A673 (cell line): ENCODE measurements around the gene HDAC7. TPM values are rescaled to one million over a fixed set of nuclear protein-coding genes. Genes with fewer than 3 reads are reported as not detected.

Source experiments
- BruUV-seq: library from RNA; stranded (reverse); fragments of 400-500 nt; replicated peaks from 2 replicates; lab custom pipeline; 2021; lab: Mats Ljungman, UMichigan
- CTCF ChIA-PET: fragments of 300-600 bp; sonication (Branson Sonifier 250); formaldehyde crosslinking; loops from one replicate; lab custom pipeline; 2022; ENCODE audit warnings: antibody characterized with exemption; lab: Charles Lee
- POLR2A ChIA-PET: fragments of 300-600 bp; sonication (Branson Sonifier 250); formaldehyde crosslinking; loops from one replicate; lab custom pipeline; 2022; ENCODE audit warnings: antibody characterized with exemption; ENCODE audit not compliant: low non-redundant PET; lab: Charles Lee
- DNase-seq: peaks from one replicate; pipeline ENCODE4 v3.0.0-alpha.2; 2015; ENCODE audit warnings: low spot score
- H3K27ac ChIP-seq: fragments of 200-600 bp; sonication (generic); 2 replicates; pipeline ENCODE4 v1.5.1; 2016; ENCODE audit warnings: mixed run types, low read depth, mild to moderate bottlenecking, mixed read lengths, antibody characterized with exemption, low read length; ENCODE audit not compliant: poor library complexity, severe bottlenecking
- H3K27me3 ChIP-seq: fragments of 200-600 bp; sonication (generic); replicated peaks from 2 replicates; pipeline ENCODE4 v1.6.1; 2017; ENCODE audit warnings: mixed run types, low read depth, mild to moderate bottlenecking, mixed read lengths, antibody characterized with exemption, low read length; ENCODE audit not compliant: insufficient read depth, poor library complexity
- H3K36me3 ChIP-seq: fragments of 200-600 bp; sonication (generic); 2 replicates; pipeline ENCODE4 v1.6.1; 2016; ENCODE audit warnings: mixed run types, mild to moderate bottlenecking, mixed read lengths, antibody characterized with exemption, low read length; ENCODE audit not compliant: insufficient read depth, poor library complexity, severe bottlenecking
- H3K4me1 ChIP-seq: fragments of 200-600 bp; sonication (generic); 2 replicates; pipeline ENCODE4 v1.6.1; 2017; ENCODE audit warnings: mixed run types, mild to moderate bottlenecking, mixed read lengths, antibody characterized with exemption, low read length; ENCODE audit not compliant: insufficient read depth, poor library complexity, severe bottlenecking
- H3K4me3 ChIP-seq: fragments of 200-600 bp; sonication (generic); 2 replicates; pipeline ENCODE4 v1.5.1; 2016; ENCODE audit warnings: low read depth, mixed run types, mild to moderate bottlenecking, mixed read lengths, low read length; ENCODE audit not compliant: poor library complexity, severe bottlenecking
- H3K9me3 ChIP-seq: fragments of 200-600 bp; sonication (generic); 2 replicates; pipeline ENCODE4 v1.6.1; 2016; ENCODE audit warnings: mixed run types, low read depth, mild to moderate bottlenecking, mixed read lengths, antibody characterized with exemption, low read length; ENCODE audit not compliant: poor library complexity, severe bottlenecking
- EZH2 ChIP-seq: fragments of 200-600 bp; sonication (generic); IDR thresholded peaks from 2 replicates; pipeline ENCODE4 v1.6.1; 2017; ENCODE audit warnings: borderline replicate concordance, low read depth, mild to moderate bottlenecking, mixed read lengths, antibody characterized with exemption, low read length; ENCODE audit not compliant: poor library complexity, severe bottlenecking
- intact Hi-C: fragments of 100-400 bp; cut with micrococcal nuclease; formaldehyde crosslinking; loops from one replicate; pipeline ENCODE4 v1.10.0; 2022; ENCODE audit not compliant: unreplicated experiment
- total RNA-seq: library from RNA; stranded (reverse); gene quantifications from 2 replicates; pipeline ENCODE4 v1.2.3, GENCODE V29; 2021
- TF ChIP-seq, protein P1 (sequence below): fragments of 300-800, 200-600 bp; sonication (generic); conservative IDR thresholded peaks from 2 replicates; pipeline ENCODE4 v1.5.1; 2017; ENCODE audit warnings: low read depth, mild to moderate bottlenecking, antibody characterized with exemption, low read length, moderate library complexity, mixed read lengths

The HDAC7 gene
- total RNA-seq, 1 experiment from 2014 or later = 58.9 TPM

DNA sequence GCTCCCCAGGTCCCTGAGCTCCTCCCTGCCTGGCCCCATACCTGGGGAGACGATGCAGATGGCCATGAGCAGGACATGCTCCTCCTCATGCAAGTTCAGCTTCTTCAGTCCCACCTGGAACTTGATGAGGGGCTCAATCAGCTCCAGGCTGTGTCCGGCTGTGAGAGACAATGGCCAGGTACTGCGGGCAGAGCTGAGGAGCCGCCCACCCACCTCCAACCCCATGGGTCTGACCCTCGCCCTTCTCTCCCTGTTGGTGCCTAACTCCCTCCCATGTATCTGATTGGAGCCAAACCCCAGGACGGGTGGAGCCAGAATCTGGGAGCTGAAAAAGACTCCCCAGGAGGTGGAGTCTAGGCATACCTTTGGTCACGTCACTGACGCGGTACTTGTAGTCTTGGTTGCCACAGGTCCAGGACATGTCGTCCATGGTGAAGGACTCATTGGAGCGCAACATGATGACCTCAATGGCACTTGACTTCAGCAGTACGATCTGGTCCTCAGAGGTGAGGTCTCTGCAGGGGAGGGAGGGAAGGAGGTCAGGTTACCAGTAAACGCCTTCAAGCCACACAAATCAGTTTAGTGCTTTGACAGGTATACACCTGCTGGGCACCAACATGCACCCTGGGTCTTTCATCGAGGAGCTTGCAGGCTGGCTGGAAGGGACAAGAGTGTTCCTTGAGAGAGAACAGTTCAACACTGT, 26.7 kb upstream of the HDAC7 start:
- no peaks in the 10 kb centered on the region for H3K4me1 ChIP-seq
- no peaks in the 10 kb centered on the region for H3K36me3 ChIP-seq
- BruUV-seq = no TSS peak
- H3K27ac ChIP-seq = no peak overlapping the region
- intact Hi-C loops = no loop called here
- CTCF ChIA-PET = interaction anchor here (0.5 kb wide), 1 partner anchor 8 kb away, joined by 3 read pairs; no protein-coding TSS in a partner anchor
- DNase-seq = no peak
- TF ChIP-seq EZH2 = no peak
- TF ChIP-seq, protein P1, sequence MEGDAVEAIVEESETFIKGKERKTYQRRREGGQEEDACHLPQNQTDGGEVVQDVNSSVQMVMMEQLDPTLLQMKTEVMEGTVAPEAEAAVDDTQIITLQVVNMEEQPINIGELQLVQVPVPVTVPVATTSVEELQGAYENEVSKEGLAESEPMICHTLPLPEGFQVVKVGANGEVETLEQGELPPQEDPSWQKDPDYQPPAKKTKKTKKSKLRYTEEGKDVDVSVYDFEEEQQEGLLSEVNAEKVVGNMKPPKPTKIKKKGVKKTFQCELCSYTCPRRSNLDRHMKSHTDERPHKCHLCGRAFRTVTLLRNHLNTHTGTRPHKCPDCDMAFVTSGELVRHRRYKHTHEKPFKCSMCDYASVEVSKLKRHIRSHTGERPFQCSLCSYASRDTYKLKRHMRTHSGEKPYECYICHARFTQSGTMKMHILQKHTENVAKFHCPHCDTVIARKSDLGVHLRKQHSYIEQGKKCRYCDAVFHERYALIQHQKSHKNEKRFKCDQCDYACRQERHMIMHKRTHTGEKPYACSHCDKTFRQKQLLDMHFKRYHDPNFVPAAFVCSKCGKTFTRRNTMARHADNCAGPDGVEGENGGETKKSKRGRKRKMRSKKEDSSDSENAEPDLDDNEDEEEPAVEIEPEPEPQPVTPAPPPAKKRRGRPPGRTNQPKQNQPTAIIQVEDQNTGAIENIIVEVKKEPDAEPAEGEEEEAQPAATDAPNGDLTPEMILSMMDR = no peak
- no peaks in the 10 kb centered on the region for H3K27me3 ChIP-seq
- POLR2A ChIA-PET = no interaction called here
- no peak overlapping the region for H3K4me3 ChIP-seq
- H3K9me3 ChIP-seq = no peaks in the 10 kb centered on the region

DNA sequence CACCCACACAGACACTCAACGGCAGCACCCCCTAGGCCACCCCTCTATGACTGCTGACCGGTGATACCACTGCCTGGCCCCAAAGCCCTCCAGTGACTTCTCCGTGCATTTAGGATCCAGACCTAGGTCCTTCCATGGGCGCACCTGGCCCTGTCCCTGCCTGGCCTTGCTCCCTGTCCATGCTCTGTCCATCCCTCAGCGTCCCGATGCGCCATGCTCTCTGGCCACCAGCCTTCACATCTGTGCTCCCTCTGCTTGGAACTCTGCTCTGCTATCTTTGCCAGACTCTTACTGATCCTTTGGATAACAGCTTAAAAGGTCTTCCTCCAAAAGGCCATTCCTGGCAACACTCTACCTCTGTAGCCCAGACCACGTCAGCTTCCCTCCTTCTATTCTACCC, 25.4 kb upstream of the HDAC7 start:
- Histone ChIP-seq H3K27ac (no peak overlapping the region), H3K36me3 (no peaks in the 10 kb centered on the region), H3K4me1 (no peaks in the 10 kb centered on the region), H3K9me3 (no peaks in the 10 kb centered on the region), H3K4me3 (no peak overlapping the region), H3K27me3 (no peaks in the 10 kb centered on the region)
- intact Hi-C loops = no loop called here
- no peak for DNase-seq
- TF ChIP-seq, protein P1 = no peak
- TF ChIP-seq EZH2 = no peak
- BruUV-seq = no TSS peak
- POLR2A ChIA-PET = no interaction called here
- CTCF ChIA-PET = no interaction called here

DNA sequence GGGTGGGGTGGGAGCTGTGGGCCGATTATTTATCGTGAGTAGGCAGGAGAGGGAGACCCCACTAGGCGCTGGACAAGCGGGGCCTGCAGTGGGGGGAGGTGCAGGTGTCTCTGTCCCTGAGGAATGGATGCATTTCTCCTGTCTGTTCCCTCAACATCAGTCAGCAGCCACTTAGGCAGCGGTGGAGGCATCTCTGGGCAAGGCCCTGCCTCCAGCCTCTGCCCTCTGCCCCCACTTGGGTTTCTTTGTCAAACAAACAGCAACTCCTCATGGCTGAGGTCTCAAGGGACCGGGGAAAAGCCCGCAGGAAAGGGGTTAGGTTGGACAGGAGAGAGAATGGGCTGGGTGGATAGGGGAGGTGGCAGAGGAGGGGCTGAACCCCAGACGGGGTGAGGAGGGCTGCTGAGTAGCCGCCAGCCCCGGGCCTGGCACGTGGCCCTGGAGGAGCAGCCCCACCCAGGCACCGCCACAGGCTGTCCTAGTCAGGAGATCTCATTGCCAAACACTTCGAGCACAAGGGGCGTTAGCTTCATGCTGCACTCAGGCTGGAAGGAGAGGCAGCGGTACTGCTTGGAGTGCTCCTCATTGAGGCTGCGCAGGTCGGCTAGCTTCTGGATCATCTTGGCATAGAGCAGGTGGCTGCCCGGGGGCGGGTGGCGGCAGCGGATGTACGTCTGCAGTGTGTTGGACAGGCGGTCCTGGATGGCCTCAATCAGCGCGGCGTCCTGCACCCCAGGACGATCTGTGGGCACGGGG, 24.7 kb upstream of the HDAC7 start:
- H3K27ac ChIP-seq = no peak overlapping the region
- no peak overlapping the region for H3K4me3 ChIP-seq
- no peak for TF ChIP-seq EZH2
- TF ChIP-seq, protein P1 = no peak
- intact Hi-C loops = no loop called here
- no peaks in the 10 kb centered on the region for H3K36me3 ChIP-seq
- BruUV-seq = no TSS peak
- CTCF ChIA-PET = no interaction called here
- no peaks in the 10 kb centered on the region for H3K27me3 ChIP-seq
- no peak for DNase-seq
- POLR2A ChIA-PET = no interaction called here
- no peaks in the 10 kb centered on the region for H3K9me3 ChIP-seq
- H3K4me1 ChIP-seq = no peaks in the 10 kb centered on the region
